Tibial nerve (tissue), 4 donors: ENCODE results near the gene TBRG1. TPM values are rescaled to one million over a fixed set of nuclear protein-coding genes. Genes with fewer than 3 reads are reported as not detected.
A peak's percentile ranks its signal among the peaks of the same experiment; 100 is the strongest.

Experiments used
- DNase-seq, 2 donors: peaks; one replicate each; pipeline ENCODE4 v3.0.0-alpha.2; 2019; ENCODE audit warnings: low spot score in 2 of 2
- H3K27ac ChIP-seq, 4 donors: fragments of 200-600 bp; sonication (generic) in 3 of 4; one replicate each; pipeline ENCODE4 v1.5.1; 2017 to 2019; ENCODE audit warnings: mild to moderate bottlenecking in 1 of 4
- H3K27me3 ChIP-seq, 2 donors: fragments of 200-600 bp; sonication (generic) in 1 of 2; one replicate each; pipeline versions ENCODE4 v1.5.1 to v1.6.0; 2017 to 2019
- H3K36me3 ChIP-seq, 3 donors: fragments of 200-600 bp; sonication (generic); one replicate each; pipeline ENCODE4 v1.5.1; 2018 to 2019
- H3K4me1 ChIP-seq, 4 donors: fragments of 200-600 bp; sonication (generic) in 3 of 4; one replicate each; pipeline ENCODE4 v1.5.1; 2017 to 2019
- H3K4me3 ChIP-seq, 4 donors: fragments of 200-600 bp; sonication (generic) in 3 of 4; one replicate each; pipeline ENCODE4 v1.5.1; 2017 to 2019; ENCODE audit warnings: mild to moderate bottlenecking in 1 of 4, moderate library complexity in 1 of 4
- H3K9me3 ChIP-seq, 4 donors: fragments of 200-600 bp; sonication (generic) in 3 of 4; one replicate each; pipeline ENCODE4 v1.5.1; 2017 to 2019
- CTCF ChIP-seq, 5 experiments: fragments of 200-600 bp in 3 of 5; fragments of 450-650 bp in 2 of 5; sonication (generic) in 3 of 5; IDR thresholded peaks; one replicate each; pipeline ENCODE4 v1.5.1; 2016 to 2019; ENCODE audit warnings: antibody characterized with exemption in 5 of 5, mild to moderate bottlenecking in 3 of 5, moderate library complexity in 2 of 5
- EP300 ChIP-seq, 2 donors: sonication (generic); formaldehyde crosslinking; IDR thresholded peaks; one replicate each; pipeline ENCODE4 v1.6.1; 2017; ENCODE audit warnings: antibody characterized with exemption in 2 of 2, mild to moderate bottlenecking in 1 of 2
- POLR2A ChIP-seq, 2 donors: fragments of 450-650 bp; IDR thresholded peaks; one replicate each; pipeline ENCODE4 v1.6.1; 2017; ENCODE audit warnings: antibody characterized with exemption in 2 of 2, mild to moderate bottlenecking in 2 of 2, moderate library complexity in 2 of 2
- WGBS, 2 donors: methylation state at CpG; one replicate each; pipeline ENCODE4 v1.1.5; 2018; 5-methylcytosine and 5-hydroxymethylcytosine counted together
- total RNA-seq, 4 donors: library from RNA; depleted of rRNA; stranded (reverse); fragments of >200 nt; gene quantifications; one replicate each; pipeline ENCODE4 v1.1.0, GENCODE V29; 2016

Gene TBRG1
- total RNA-seq, 4 donors from 2014 or later, result 32.7 to 45.4 (median 36.4) TPM

- Histone ChIP-seq H3K9me3 (no peaks in the 10 kb centered on the region), H3K4me3 (peak within 1 kb of the TSS; percentile 56 to 72 (median 60)), H3K27me3 (no peaks in the 10 kb centered on the region), H3K4me1 (peaks cover 0 to 34% (median 6%) of the 10 kb centered on the region in 4 donors), H3K27ac (peak within 1 kb of the TSS; percentile 48 to 88 (median 78)), H3K36me3 (no peaks in the 10 kb centered on the region)
- 1% methylated on average over 48 of the region's 58 CpGs for whole genome bisulfite sequencing, 2 donors
- DNase-seq, result peak; percentile 86 to 87
- TF ChIP-seq POLR2A (IDR thresholded peaks at IDR 0.05) (peak in 1 of 2 donors; percentile 30), CTCF (IDR thresholded peaks at IDR 0.05) (peak in 1 of 5 experiments; percentile 26), EP300 (IDR thresholded peaks at IDR 0.05) (peak; percentile 79 to 82)
These were observed 50.9 kb downstream of the TBRG1 start, which contains the start of the genes SIAE and SPA17 for GRCh38 chr11:124673333-124674167. TSS of gene SIAE (minus strand) at chr11:124673739. CDS start at chr11:124673708, 31 bp downstream. TSS of gene SPA17 (plus strand) at chr11:124673904. CDS start at chr11:124675265, 1,361 bp downstream.

GRCh38 chr11:124674168-124674517, 51.5 kb downstream of the TBRG1 start:
- 29 to 37% methylated on average over 18 of the region's 18 CpGs for WGBS, 2 donors
- no peaks in the 10 kb centered on the region for H3K36me3 ChIP-seq
- no peak for DNase-seq
- TF ChIP-seq POLR2A (IDR thresholded peaks at IDR 0.05) (no peak), CTCF (IDR thresholded peaks at IDR 0.05) (no peak), EP300 (IDR thresholded peaks at IDR 0.05) (no peak)
- H3K9me3 ChIP-seq, result no peaks in the 10 kb centered on the region
- H3K27ac ChIP-seq, result peak overlapping the region; percentile 48 to 88 (median 76)
- H3K4me1 ChIP-seq, result peaks cover 0 to 34% (median 6%) of the 10 kb centered on the region in 4 donors
- H3K4me3 ChIP-seq, result peak overlapping the region; percentile 56 to 72 (median 60)
- H3K27me3 ChIP-seq, result no peaks in the 10 kb centered on the region

- peaks cover 0 to 34% (median 6%) of the 10 kb centered on the region in 4 donors for H3K4me1 ChIP-seq
- peak overlapping the region in 2 of 4 donors; percentile 82 to 88 for H3K27ac ChIP-seq
- 88 to 89% methylated on average over 5 of the region's 5 CpGs for WGBS, 2 donors
- no peaks in the 10 kb centered on the region for H3K9me3 ChIP-seq
- H3K4me3 ChIP-seq, result peak overlapping the region in 2 of 4 donors; percentile 58 to 72
- no peaks in the 10 kb centered on the region for H3K36me3 ChIP-seq
- no peaks in the 10 kb centered on the region for H3K27me3 ChIP-seq
- no peak for TF ChIP-seq EP300 (IDR thresholded peaks at IDR 0.05)
- TF ChIP-seq CTCF (IDR thresholded peaks at IDR 0.05), result no peak
- TF ChIP-seq POLR2A (IDR thresholded peaks at IDR 0.05), result no peak
- DNase-seq, result no peak
These were observed 51.9 kb downstream of the TBRG1 start for GRCh38 chr11:124674571-124674970.

- no peak overlapping the region for H3K4me3 ChIP-seq
- no peaks in the 10 kb centered on the region for H3K27me3 ChIP-seq
- H3K36me3 ChIP-seq, result no peaks in the 10 kb centered on the region
- DNase-seq, result no peak
- H3K27ac ChIP-seq, result peak overlapping the region in 3 of 4 donors; percentile 8 to 57 (median 47)
- H3K9me3 ChIP-seq, result no peaks in the 10 kb centered on the region
- WGBS, 2 donors, result 15 to 16% methylated on average over 2 of the region's 2 CpGs
- H3K4me1 ChIP-seq, result peaks cover 0 to 34% (median 6%) of the 10 kb centered on the region in 4 donors
- peak; percentile 22 to 52 for TF ChIP-seq EP300 (IDR thresholded peaks at IDR 0.05)
- TF ChIP-seq CTCF (IDR thresholded peaks at IDR 0.05), result no peak
These were observed 53.7 kb downstream of the TBRG1 start for GRCh38 chr11:124676386-124676785.

GRCh38 chr11:124678416-124678815, 55.8 kb downstream of the TBRG1 start:
- Histone ChIP-seq H3K4me1 (peaks cover 0 to 25% (median 6%) of the 10 kb centered on the region in 4 donors), H3K4me3 (no peak overlapping the region), H3K27me3 (no peaks in the 10 kb centered on the region), H3K9me3 (peaks cover 0 to 17% (median 2%) of the 10 kb centered on the region in 4 donors), H3K27ac (no peak overlapping the region), H3K36me3 (peaks cover 0 to 16% (median 0%) of the 10 kb centered on the region in 3 donors)
- no peak for TF ChIP-seq POLR2A (IDR thresholded peaks at IDR 0.05)
- TF ChIP-seq EP300 (IDR thresholded peaks at IDR 0.05), result no peak
- TF ChIP-seq CTCF (IDR thresholded peaks at IDR 0.05), result no peak
- 79 to 89% methylated on average over 5 of the region's 5 CpGs for WGBS, 2 donors
- no peak for DNase-seq
